Neural cell (in vitro differentiated cells): ENCODE data around the gene TOM1. TPM values are rescaled to one million over a fixed set of nuclear protein-coding genes. Genes with fewer than 3 reads are reported as not detected.

ENCODE experiments used
- H2AFZ ChIP-seq: fragments of 200-600, 300-800 bp; sonication (generic), shearing (Covaris generic); 2 replicates; pipeline ENCODE4 v1.6.0; 2014; ENCODE audit warnings: low read depth, mild to moderate bottlenecking, antibody characterized with exemption, low read length, moderate library complexity
- H3F3A ChIP-seq: fragments of 200-600 bp; shearing (Covaris generic); 2 replicates; pipeline ENCODE4 v1.6.1; 2016; ENCODE audit warnings: mild to moderate bottlenecking, moderate library complexity, mixed read lengths, antibody characterized with exemption, low read length; ENCODE audit not compliant: insufficient read depth, poor library complexity, severe bottlenecking
- H3K27ac ChIP-seq: fragments of 200-600, 300-800 bp; sonication (generic), shearing (Covaris generic); 2 replicates; pipeline ENCODE4 v1.5.1; 2014; ENCODE audit warnings: mild to moderate bottlenecking, low read length, moderate library complexity
- H3K27me3 ChIP-seq: fragments of 300-800, 200-600 bp; sonication (generic), shearing (Covaris generic); 2 replicates; pipeline ENCODE4 v1.6.0; 2014; ENCODE audit warnings: mild to moderate bottlenecking, low read depth, low read length, moderate library complexity; ENCODE audit not compliant: insufficient read depth
- H3K36me3 ChIP-seq: fragments of 300-800, 200-600 bp; sonication (generic), shearing (Covaris generic); 2 replicates; pipeline ENCODE4 v1.5.1; 2014; ENCODE audit warnings: mild to moderate bottlenecking, antibody characterized with exemption, low read length, moderate library complexity; ENCODE audit not compliant: insufficient read depth
- H3K4me2 ChIP-seq: fragments of 300-800, 200-600 bp; sonication (generic), shearing (Covaris generic); 2 replicates; pipeline ENCODE4 v1.6.0; 2014; ENCODE audit warnings: mild to moderate bottlenecking, low read length
- H3K4me3 ChIP-seq: fragments of 300-800, 200-600 bp; sonication (generic), shearing (Covaris generic); 2 replicates; pipeline ENCODE4 v1.5.1; 2014; ENCODE audit warnings: mild to moderate bottlenecking, low read length, moderate library complexity
- H3K79me2 ChIP-seq: fragments of 200-600 bp; shearing (Covaris generic); replicated peaks from 2 replicates; pipeline ENCODE4 v1.6.0; 2014; ENCODE audit warnings: mild to moderate bottlenecking, low read length, moderate library complexity; ENCODE audit not compliant: insufficient read depth
- H3K9ac ChIP-seq: fragments of 300-800, 200-600 bp; sonication (generic), shearing (Covaris generic); 2 replicates; pipeline ENCODE4 v1.6.1; 2016; ENCODE audit warnings: mild to moderate bottlenecking, low read length, mixed read lengths
- H3K9me2 ChIP-seq: fragments of 200-600 bp; shearing (Covaris generic); 2 replicates; pipeline ENCODE4 v1.6.1; 2016; ENCODE audit warnings: mild to moderate bottlenecking, low read length, mixed read lengths; ENCODE audit not compliant: insufficient read depth
- H3K9me3 ChIP-seq: fragments of 200-600, 300-800 bp; sonication (generic), shearing (Covaris generic); 2 replicates; pipeline ENCODE4 v1.6.1; 2016; ENCODE audit warnings: mild to moderate bottlenecking, mixed run types, low read length, moderate library complexity, mixed read lengths
- H4K20me1 ChIP-seq: fragments of 200-600 bp; shearing (Covaris generic); 2 replicates; pipeline ENCODE4 v1.6.1; 2016; ENCODE audit warnings: mild to moderate bottlenecking, mixed run types; ENCODE audit not compliant: insufficient read depth
- EP300 ChIP-seq: fragments of 450-650 bp; conservative IDR thresholded peaks from 2 replicates; pipeline ENCODE4 v1.6.1; 2014; ENCODE audit warnings: antibody characterized with exemption, mild to moderate bottlenecking, moderate library complexity; ENCODE audit not compliant: poor library complexity, severe bottlenecking
- EZH2 ChIP-seq: fragments of 200-600, 300-800 bp; shearing (Covaris generic), sonication (generic); IDR thresholded peaks from 2 replicates; pipeline ENCODE4 v1.6.1; 2014; ENCODE audit warnings: antibody characterized with exemption, low read length, borderline replicate concordance, mild to moderate bottlenecking; ENCODE audit not compliant: insufficient read depth, poor library complexity, severe bottlenecking
- MXI1 ChIP-seq: fragments of 450-650 bp; conservative IDR thresholded peaks from 2 replicates; pipeline ENCODE4 v1.6.1; 2014; ENCODE audit warnings: antibody characterized with exemption, mild to moderate bottlenecking; ENCODE audit not compliant: poor library complexity, severe bottlenecking
- POLR2AphosphoS5 ChIP-seq: IDR thresholded peaks from 2 replicates; pipeline ENCODE4 v1.6.1; 2012
- RAD21 ChIP-seq: fragments of 450-650 bp; conservative IDR thresholded peaks from 2 replicates; pipeline ENCODE4 v1.6.1; 2014; ENCODE audit warnings: antibody characterized with exemption, mild to moderate bottlenecking, moderate library complexity
- SMC3 ChIP-seq: fragments of 450-650 bp; conservative IDR thresholded peaks from 2 replicates; pipeline ENCODE4 v1.6.1; 2014; ENCODE audit warnings: antibody characterized with exemption, mild to moderate bottlenecking, moderate library complexity; ENCODE audit not compliant: poor library complexity
- TAF1 ChIP-seq: IDR thresholded peaks from 2 replicates; pipeline ENCODE4 v1.6.1; 2012; ENCODE audit warnings: low read depth
- polyA plus RNA-seq: library from polyadenylated mRNA; depleted of rRNA; stranded (reverse); fragments of >200 nt; gene quantifications from 2 replicates; pipeline ENCODE4 v1.2.3, GENCODE V29; 2014
- TF ChIP-seq, protein P1 (sequence below): fragments of 450-650 bp; IDR thresholded peaks from 2 replicates; pipeline ENCODE4 v1.5.1; 2014; ENCODE audit warnings: antibody characterized with exemption, mild to moderate bottlenecking, moderate library complexity; ENCODE audit not compliant: poor library complexity, severe bottlenecking
- TF ChIP-seq, protein P2 (sequence below): IDR thresholded peaks from 2 replicates; pipeline ENCODE4 v1.6.1; 2012; ENCODE audit warnings: borderline replicate concordance

TOM1 gene
- polyA plus RNA-seq, 1 donor from 2014 or later: 13.3 TPM

DNA sequence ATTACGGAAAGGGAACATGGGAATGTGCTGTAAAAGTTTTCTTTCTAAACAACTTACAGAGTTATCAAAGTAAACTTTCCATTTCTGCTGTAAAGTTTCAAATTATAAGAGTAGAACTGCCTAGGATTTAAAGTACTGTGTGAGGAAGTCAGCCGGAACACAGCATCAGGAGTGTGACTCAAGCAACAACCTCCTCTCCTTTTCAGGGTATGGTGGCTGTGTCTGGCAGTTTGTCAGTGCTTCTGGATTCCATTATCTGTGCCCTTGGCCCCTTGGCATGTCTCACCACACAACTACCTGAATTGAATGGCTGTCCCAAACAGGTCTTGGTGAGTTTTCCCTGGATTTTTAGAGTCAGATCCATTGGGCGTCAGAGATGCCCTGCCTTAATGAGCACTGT lies 6.9 kb upstream of the TOM1 start:
- no peak overlapping the region for H3K4me3 ChIP-seq
- H3K9ac ChIP-seq: no peak overlapping the region
- no peaks in the 10 kb centered on the region for H3K9me2 ChIP-seq
- no peaks in the 10 kb centered on the region for H4K20me1 ChIP-seq
- H3K9me3 ChIP-seq: no peaks in the 10 kb centered on the region
- H3K79me2 ChIP-seq: no peaks in the 10 kb centered on the region
- H3K27me3 ChIP-seq: no peaks in the 10 kb centered on the region
- no peaks in the 10 kb centered on the region for H3F3A ChIP-seq
- H3K36me3 ChIP-seq: peaks cover 8% of the 10 kb centered on the region
- no peak overlapping the region for H3K27ac ChIP-seq
- no peak overlapping the region for H3K4me2 ChIP-seq
- no peak for TF ChIP-seq SMC3
- TF ChIP-seq, protein P1, sequence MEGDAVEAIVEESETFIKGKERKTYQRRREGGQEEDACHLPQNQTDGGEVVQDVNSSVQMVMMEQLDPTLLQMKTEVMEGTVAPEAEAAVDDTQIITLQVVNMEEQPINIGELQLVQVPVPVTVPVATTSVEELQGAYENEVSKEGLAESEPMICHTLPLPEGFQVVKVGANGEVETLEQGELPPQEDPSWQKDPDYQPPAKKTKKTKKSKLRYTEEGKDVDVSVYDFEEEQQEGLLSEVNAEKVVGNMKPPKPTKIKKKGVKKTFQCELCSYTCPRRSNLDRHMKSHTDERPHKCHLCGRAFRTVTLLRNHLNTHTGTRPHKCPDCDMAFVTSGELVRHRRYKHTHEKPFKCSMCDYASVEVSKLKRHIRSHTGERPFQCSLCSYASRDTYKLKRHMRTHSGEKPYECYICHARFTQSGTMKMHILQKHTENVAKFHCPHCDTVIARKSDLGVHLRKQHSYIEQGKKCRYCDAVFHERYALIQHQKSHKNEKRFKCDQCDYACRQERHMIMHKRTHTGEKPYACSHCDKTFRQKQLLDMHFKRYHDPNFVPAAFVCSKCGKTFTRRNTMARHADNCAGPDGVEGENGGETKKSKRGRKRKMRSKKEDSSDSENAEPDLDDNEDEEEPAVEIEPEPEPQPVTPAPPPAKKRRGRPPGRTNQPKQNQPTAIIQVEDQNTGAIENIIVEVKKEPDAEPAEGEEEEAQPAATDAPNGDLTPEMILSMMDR: no peak
- no peak for TF ChIP-seq EP300
- TF ChIP-seq MXI1: no peak
- no peak for TF ChIP-seq RAD21
- H2AFZ ChIP-seq: no peak overlapping the region

DNA sequence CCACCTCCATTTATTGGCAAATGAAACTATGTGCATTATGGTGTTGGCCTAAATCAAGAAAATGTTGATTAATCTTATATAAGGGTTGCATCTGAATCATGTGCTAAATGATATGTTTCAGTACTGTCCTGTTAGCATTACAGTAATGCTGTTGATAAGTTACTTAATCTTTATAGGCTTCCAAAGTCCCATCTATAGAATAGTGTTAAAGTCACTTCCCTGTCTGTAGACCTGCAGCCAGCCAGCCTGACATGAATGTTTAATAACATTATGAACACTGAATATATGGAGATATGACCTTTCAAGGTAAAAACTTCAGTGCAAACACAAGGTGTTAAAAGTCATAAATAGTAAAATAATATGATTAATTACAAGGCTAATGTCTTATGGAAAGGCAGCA lies 3.6 kb upstream of the TOM1 start:
- TF ChIP-seq EP300: no peak
- no peak for TF ChIP-seq POLR2AphosphoS5
- TF ChIP-seq SMC3: no peak
- no peak for TF ChIP-seq RAD21
- TF ChIP-seq, protein P1: no peak
- TF ChIP-seq TAF1: no peak
- TF ChIP-seq MXI1: no peak
- TF ChIP-seq, protein P2, sequence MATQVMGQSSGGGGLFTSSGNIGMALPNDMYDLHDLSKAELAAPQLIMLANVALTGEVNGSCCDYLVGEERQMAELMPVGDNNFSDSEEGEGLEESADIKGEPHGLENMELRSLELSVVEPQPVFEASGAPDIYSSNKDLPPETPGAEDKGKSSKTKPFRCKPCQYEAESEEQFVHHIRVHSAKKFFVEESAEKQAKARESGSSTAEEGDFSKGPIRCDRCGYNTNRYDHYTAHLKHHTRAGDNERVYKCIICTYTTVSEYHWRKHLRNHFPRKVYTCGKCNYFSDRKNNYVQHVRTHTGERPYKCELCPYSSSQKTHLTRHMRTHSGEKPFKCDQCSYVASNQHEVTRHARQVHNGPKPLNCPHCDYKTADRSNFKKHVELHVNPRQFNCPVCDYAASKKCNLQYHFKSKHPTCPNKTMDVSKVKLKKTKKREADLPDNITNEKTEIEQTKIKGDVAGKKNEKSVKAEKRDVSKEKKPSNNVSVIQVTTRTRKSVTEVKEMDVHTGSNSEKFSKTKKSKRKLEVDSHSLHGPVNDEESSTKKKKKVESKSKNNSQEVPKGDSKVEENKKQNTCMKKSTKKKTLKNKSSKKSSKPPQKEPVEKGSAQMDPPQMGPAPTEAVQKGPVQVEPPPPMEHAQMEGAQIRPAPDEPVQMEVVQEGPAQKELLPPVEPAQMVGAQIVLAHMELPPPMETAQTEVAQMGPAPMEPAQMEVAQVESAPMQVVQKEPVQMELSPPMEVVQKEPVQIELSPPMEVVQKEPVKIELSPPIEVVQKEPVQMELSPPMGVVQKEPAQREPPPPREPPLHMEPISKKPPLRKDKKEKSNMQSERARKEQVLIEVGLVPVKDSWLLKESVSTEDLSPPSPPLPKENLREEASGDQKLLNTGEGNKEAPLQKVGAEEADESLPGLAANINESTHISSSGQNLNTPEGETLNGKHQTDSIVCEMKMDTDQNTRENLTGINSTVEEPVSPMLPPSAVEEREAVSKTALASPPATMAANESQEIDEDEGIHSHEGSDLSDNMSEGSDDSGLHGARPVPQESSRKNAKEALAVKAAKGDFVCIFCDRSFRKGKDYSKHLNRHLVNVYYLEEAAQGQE: no peak
- TF ChIP-seq EZH2: no peak
- Histone ChIP-seq H3F3A (no peaks in the 10 kb centered on the region), H3K4me2 (no peak overlapping the region), H3K9me2 (no peaks in the 10 kb centered on the region), H3K36me3 (peaks cover 8% of the 10 kb centered on the region), H4K20me1 (no peaks in the 10 kb centered on the region), H3K79me2 (no peaks in the 10 kb centered on the region), H3K9me3 (no peaks in the 10 kb centered on the region), H3K4me3 (no peak overlapping the region), H3K9ac (no peak overlapping the region), H2AFZ (no peak overlapping the region), H3K27ac (no peak overlapping the region), H3K27me3 (no peaks in the 10 kb centered on the region)
